HepG2 (cell line): Measurements from ENCODE around the gene RGS19. TPM values are rescaled to one million over a fixed set of nuclear protein-coding genes. Genes with fewer than 3 reads are reported as not detected.

ENCODE experiments used
- AGO1 ChIP-seq: fragments of 200-400 bp; formaldehyde crosslinking; IDR thresholded peaks from 2 replicates; pipeline ENCODE4 v1.6.1; 2017; ENCODE audit warnings: mild to moderate bottlenecking, low read depth, low read length, moderate library complexity; ENCODE audit not compliant: poor library complexity, severe bottlenecking
- AGO2 ChIP-seq: fragments of 200-400 bp; formaldehyde crosslinking; optimal IDR thresholded peaks from 2 replicates; pipeline ENCODE3; 2017; ENCODE audit warnings: mild to moderate bottlenecking, low read depth, low read length, moderate library complexity
- ATM ChIP-seq: fragments of 450-650 bp; IDR thresholded peaks from 2 replicates; pipeline ENCODE4 v1.7.1; 2017; ENCODE audit warnings: mild to moderate bottlenecking, borderline replicate concordance
- FOSL2 ChIP-seq: sonication (generic); formaldehyde crosslinking; IDR thresholded peaks from 2 replicates; pipeline ENCODE4 v1.4.0; 2020; ENCODE audit warnings: missing genetic modification reagents
- MAFK ChIP-seq, 2 experiments: IDR thresholded peaks in 1 of 2; conservative IDR thresholded peaks in 1 of 2; 2 replicates each; pipeline ENCODE4 v1.6.1; 2011; ENCODE audit warnings: improper control_type of control experiment in 2 of 2, low read length in 2 of 2
- PHF21A ChIP-seq: sonication (generic); formaldehyde crosslinking; IDR thresholded peaks from 2 replicates; pipeline ENCODE4 v1.5.0; 2020; ENCODE audit warnings: mild to moderate bottlenecking, missing genetic modification reagents
- POLR2A ChIP-seq, 2 experiments: IDR thresholded peaks; 2 replicates each; pipeline ENCODE4 v1.6.1; 2011; ENCODE audit warnings: low read depth in 2 of 2, low read length in 2 of 2, mild to moderate bottlenecking in 1 of 2, moderate library complexity in 1 of 2; ENCODE audit not compliant: insufficient read depth in 1 of 2
- POLR2G ChIP-seq: fragments of 200-400 bp; formaldehyde crosslinking; IDR thresholded peaks from 2 replicates; pipeline ENCODE4 v1.6.1; 2018; ENCODE audit warnings: mild to moderate bottlenecking, low read depth, low read length, moderate library complexity
- SMYD3 ChIP-seq: sonication (generic); formaldehyde crosslinking; IDR thresholded peaks from 2 replicates; pipeline ENCODE4 v1.8.1; 2023; ENCODE audit warnings: mild to moderate bottlenecking, missing genetic modification reagents
- SPEN ChIP-seq: sonication (generic); formaldehyde crosslinking; IDR thresholded peaks from 2 replicates; pipeline ENCODE4 v1.5.1; 2020; ENCODE audit warnings: low read depth, mild to moderate bottlenecking, missing genetic modification reagents
- THAP11 ChIP-seq: IDR thresholded peaks from 2 replicates; pipeline ENCODE4 v1.6.1; 2016; ENCODE audit warnings: missing biosample characterization, missing genetic modification reagents
- ZFP37 ChIP-seq: sonication (generic); formaldehyde crosslinking; IDR thresholded peaks from 2 replicates; pipeline ENCODE4 v1.4.0; 2020; ENCODE audit warnings: missing genetic modification reagents, borderline replicate concordance
- ZNF18 ChIP-seq: sonication (generic); formaldehyde crosslinking; IDR thresholded peaks from 2 replicates; pipeline ENCODE4 v1.8.0; 2022; ENCODE audit warnings: mild to moderate bottlenecking, missing genetic modification reagents; ENCODE audit not compliant: insufficient replicate concordance
- ZNF761 ChIP-seq: sonication (generic); formaldehyde crosslinking; conservative IDR thresholded peaks from 2 replicates; pipeline ENCODE4 v1.4.0; 2020; ENCODE audit warnings: mild to moderate bottlenecking, missing genetic modification reagents
- polyA plus RNA-seq, 8 experiments: library from polyadenylated mRNA; depleted of rRNA in 3 of 8; stranded (reverse) in 7 of 8; unstranded in 1 of 8; fragments of >200 nt; fragmentation: Illumina TruSeq in 4 of 8; extraction: Trizol in 4 of 8; gene quantifications; 2 replicates each; pipeline versions ENCODE4 v1.2.1 to v1.2.3, GENCODE V29; 2011 to 2016; ENCODE audit warnings: low read depth in 4 of 8, missing spikeins in 1 of 8, mixed read lengths in 1 of 8; ENCODE audit not compliant: insufficient read depth in 1 of 8
- total RNA-seq, 5 experiments: library from RNA; depleted of rRNA; stranded (reverse); fragments of >200 nt; fragmentation: Illumina TruSeq; extraction: Trizol; gene quantifications; 2 replicates each; pipeline ENCODE4 v1.2.3, GENCODE V29; 2016; ENCODE audit warnings: low read depth in 1 of 5
- TF ChIP-seq, protein P1 (sequence below): sonication (generic); formaldehyde crosslinking; IDR thresholded peaks from 2 replicates; pipeline ENCODE4 v1.4.0; 2020; ENCODE audit warnings: missing genetic modification reagents
- TF ChIP-seq, protein P2 (sequence below), 2 experiments: sonication (generic) in 1 of 2; formaldehyde crosslinking in 1 of 2; IDR thresholded peaks; 2 replicates each; pipeline versions ENCODE4 v1.4.0 to v1.6.1; 2016 to 2020; ENCODE audit warnings: borderline replicate concordance in 1 of 2, low read depth in 1 of 2, mild to moderate bottlenecking in 1 of 2, missing genetic modification reagents in 1 of 2
- TF ChIP-seq, protein P3 (sequence below): sonication (generic); formaldehyde crosslinking; IDR thresholded peaks from 2 replicates; pipeline ENCODE4 v1.9.0; 2021; ENCODE audit warnings: missing genetic modification reagents, borderline replicate concordance

Gene RGS19
- total and polyA plus RNA-seq, 2 of the 13 experiments (the other 11 are each of a cell fraction or from before 2014, with no cell fraction given) = 10.7 to 11.9 TPM

DNA sequence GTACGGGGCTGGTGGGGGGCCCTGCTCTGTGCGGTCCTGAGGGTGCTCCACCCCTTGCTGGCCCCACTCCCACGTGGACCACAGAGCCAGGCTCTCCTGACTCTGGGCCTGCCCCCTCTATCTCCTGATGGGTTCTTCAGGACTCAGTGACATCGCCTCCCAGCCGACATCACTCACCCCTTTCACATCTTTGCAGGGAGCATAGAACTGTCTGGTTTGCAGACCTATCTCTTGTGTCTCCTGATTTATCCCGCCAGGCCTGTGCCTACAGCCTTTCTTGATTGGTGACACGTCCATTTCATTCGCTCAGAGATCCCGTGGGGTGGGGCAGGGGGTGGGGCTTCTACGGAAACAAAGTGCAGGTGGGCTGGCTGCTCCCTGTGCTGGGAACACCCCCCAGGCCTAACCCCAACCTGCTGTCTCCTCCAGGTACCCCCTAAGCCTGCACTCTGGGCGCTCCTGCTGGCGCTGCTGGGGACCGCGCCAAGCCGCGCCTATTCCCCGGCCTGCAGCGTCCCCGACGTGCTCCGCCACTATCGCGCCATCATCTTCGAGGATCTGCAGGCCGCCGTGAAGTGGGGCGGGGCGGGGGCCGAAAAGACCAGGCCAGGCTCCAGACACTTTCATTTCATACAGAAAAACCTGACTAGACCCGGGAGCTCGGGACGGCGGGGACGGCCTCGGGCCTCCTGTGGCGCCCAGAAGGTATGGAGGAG lies 41.7 kb downstream of the RGS19 start (continued):
- TF ChIP-seq, protein P1, sequence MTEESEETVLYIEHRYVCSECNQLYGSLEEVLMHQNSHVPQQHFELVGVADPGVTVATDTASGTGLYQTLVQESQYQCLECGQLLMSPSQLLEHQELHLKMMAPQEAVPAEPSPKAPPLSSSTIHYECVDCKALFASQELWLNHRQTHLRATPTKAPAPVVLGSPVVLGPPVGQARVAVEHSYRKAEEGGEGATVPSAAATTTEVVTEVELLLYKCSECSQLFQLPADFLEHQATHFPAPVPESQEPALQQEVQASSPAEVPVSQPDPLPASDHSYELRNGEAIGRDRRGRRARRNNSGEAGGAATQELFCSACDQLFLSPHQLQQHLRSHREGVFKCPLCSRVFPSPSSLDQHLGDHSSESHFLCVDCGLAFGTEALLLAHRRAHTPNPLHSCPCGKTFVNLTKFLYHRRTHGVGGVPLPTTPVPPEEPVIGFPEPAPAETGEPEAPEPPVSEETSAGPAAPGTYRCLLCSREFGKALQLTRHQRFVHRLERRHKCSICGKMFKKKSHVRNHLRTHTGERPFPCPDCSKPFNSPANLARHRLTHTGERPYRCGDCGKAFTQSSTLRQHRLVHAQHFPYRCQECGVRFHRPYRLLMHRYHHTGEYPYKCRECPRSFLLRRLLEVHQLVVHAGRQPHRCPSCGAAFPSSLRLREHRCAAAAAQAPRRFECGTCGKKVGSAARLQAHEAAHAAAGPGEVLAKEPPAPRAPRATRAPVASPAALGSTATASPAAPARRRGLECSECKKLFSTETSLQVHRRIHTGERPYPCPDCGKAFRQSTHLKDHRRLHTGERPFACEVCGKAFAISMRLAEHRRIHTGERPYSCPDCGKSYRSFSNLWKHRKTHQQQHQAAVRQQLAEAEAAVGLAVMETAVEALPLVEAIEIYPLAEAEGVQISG (CRISPR knock-in tag) = peak; percentile 25; the same call in 1 of the 2 replicates
- TF ChIP-seq ZFP37 (CRISPR knock-in tag) = no peak
- peak; percentile 3; the same call in 1 of the 2 replicates for TF ChIP-seq SPEN (CRISPR knock-in tag)
- no peak for TF ChIP-seq FOSL2 (CRISPR knock-in tag)
- TF ChIP-seq POLR2A (IDR thresholded peaks at IDR 0.05; ENCODE audit: insufficient read depth in 1 of 2, low read depth in 2 of 2, low read length in 2 of 2) = peak in 1 of 2 experiments; percentile 57; a peak in 2 of 4 replicates
- TF ChIP-seq, protein P2, sequence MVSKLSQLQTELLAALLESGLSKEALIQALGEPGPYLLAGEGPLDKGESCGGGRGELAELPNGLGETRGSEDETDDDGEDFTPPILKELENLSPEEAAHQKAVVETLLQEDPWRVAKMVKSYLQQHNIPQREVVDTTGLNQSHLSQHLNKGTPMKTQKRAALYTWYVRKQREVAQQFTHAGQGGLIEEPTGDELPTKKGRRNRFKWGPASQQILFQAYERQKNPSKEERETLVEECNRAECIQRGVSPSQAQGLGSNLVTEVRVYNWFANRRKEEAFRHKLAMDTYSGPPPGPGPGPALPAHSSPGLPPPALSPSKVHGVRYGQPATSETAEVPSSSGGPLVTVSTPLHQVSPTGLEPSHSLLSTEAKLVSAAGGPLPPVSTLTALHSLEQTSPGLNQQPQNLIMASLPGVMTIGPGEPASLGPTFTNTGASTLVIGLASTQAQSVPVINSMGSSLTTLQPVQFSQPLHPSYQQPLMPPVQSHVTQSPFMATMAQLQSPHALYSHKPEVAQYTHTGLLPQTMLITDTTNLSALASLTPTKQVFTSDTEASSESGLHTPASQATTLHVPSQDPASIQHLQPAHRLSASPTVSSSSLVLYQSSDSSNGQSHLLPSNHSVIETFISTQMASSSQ (IDR thresholded peaks at IDR 0.05; ENCODE audit: low read depth) = no peak
- TF ChIP-seq, protein P2 (CRISPR knock-in tag; IDR thresholded peaks at IDR 0.05; ENCODE audit: borderline replicate concordance) = 0 out of 2 replicates have a peak, but pooled peaks have one; percentile 7
- no peak for TF ChIP-seq MAFK (conservative IDR thresholded peaks at IDR 0.05 in 1 of 2, IDR thresholded peaks at IDR 0.05 in 1 of 2; ENCODE audit: low read length in 2 of 2)
- TF ChIP-seq SMYD3 = no peak
- no peak for TF ChIP-seq THAP11
- TF ChIP-seq ZNF18 = no peak
- no peak for TF ChIP-seq ATM
- no peak for TF ChIP-seq ZNF761 (CRISPR knock-in tag)
- peak; percentile 75 for TF ChIP-seq AGO2
- no peak for TF ChIP-seq PHF21A
- peak; percentile 70 for TF ChIP-seq AGO1
- TF ChIP-seq, protein P3, sequence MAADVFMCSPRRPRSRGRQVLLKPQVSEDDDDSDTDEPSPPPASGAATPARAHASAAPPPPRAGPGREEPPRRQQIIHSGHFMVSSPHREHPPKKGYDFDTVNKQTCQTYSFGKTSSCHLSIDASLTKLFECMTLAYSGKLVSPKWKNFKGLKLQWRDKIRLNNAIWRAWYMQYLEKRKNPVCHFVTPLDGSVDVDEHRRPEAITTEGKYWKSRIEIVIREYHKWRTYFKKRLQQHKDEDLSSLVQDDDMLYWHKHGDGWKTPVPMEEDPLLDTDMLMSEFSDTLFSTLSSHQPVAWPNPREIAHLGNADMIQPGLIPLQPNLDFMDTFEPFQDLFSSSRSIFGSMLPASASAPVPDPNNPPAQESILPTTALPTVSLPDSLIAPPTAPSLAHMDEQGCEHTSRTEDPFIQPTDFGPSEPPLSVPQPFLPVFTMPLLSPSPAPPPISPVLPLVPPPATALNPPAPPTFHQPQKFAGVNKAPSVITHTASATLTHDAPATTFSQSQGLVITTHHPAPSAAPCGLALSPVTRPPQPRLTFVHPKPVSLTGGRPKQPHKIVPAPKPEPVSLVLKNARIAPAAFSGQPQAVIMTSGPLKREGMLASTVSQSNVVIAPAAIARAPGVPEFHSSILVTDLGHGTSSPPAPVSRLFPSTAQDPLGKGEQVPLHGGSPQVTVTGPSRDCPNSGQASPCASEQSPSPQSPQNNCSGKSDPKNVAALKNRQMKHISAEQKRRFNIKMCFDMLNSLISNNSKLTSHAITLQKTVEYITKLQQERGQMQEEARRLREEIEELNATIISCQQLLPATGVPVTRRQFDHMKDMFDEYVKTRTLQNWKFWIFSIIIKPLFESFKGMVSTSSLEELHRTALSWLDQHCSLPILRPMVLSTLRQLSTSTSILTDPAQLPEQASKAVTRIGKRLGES (CRISPR knock-in tag) = no peak
- peak; percentile 67 for TF ChIP-seq POLR2G
